GM12878 (cell line): Measurements from ENCODE around the gene PRDM4. TPM values are rescaled to one million over a fixed set of nuclear protein-coding genes. Genes with fewer than 3 reads are reported as not detected.
"Not testable (repeated sequence)": the region's sequence is repeated elsewhere in the genome, so short reads cannot be mapped to it uniquely, and the experiment has no call there.

Source experiments
- ATAC-seq: fragments of 200-7000 bp; cut with Tn5 transposase; 3 replicates; pipeline ENCODE4 v1.9.1; 2020; ENCODE audit warnings: mild to moderate bottlenecking, moderate library complexity
- BruUV-seq: library from RNA; stranded (reverse); fragments of 400-500 nt; replicated peaks from 2 replicates; lab custom pipeline; 2021; lab: Mats Ljungman, UMichigan
- CTCF ChIA-PET: fragments of 300-600 bp; sonication (Branson Sonifier 250); formaldehyde crosslinking; extraction: SDS; loops from one replicate; lab custom pipeline; 2021; ENCODE audit warnings: inconsistent platforms; lab: Yijun Ruan, JAX
- POLR2A ChIA-PET: fragments of 350-600 bp; formaldehyde crosslinking; extraction: SDS; loops from one replicate; lab custom pipeline; 2021; ENCODE audit warnings: inconsistent platforms; lab: Charles Lee
- RAD21 ChIA-PET: fragments of 300-600 bp; sonication (Branson Sonifier 250); formaldehyde crosslinking; loops from one replicate; lab custom pipeline; 2023; ENCODE audit warnings: antibody characterized with exemption; ENCODE audit not compliant: unreplicated experiment; lab: Charles Lee
- SMC1A ChIA-PET: fragments of 300-600 bp; sonication (Branson Sonifier 250); formaldehyde crosslinking; loops from one replicate; lab custom pipeline; 2023; ENCODE audit not compliant: unreplicated experiment, uncharacterized antibody; lab: Charles Lee
- DNase-seq: peaks from one replicate; pipeline ENCODE4 v3.0.0-alpha.2; 2011; ENCODE audit warnings: low read depth, low spot score
- FAIRE-seq: peaks from 3 replicates; lab custom pipeline; 2011; peaks lifted over from hg19 to GRCh38; lab: Jason Lieb, UNC
- H2AFZ ChIP-seq: 2 replicates; pipeline ENCODE4 v1.6.0; 2011; ENCODE audit warnings: low read depth, low read length, control low read depth; ENCODE audit not compliant: control insufficient read depth
- H3K27ac ChIP-seq: 2 replicates; pipeline ENCODE4 v1.5.1; 2011; ENCODE audit warnings: control low read depth; ENCODE audit not compliant: control insufficient read depth, insufficient read depth
- H3K27me3 ChIP-seq, 2 experiments: replicated peaks in 1 of 2; 2 replicates each; pipeline versions ENCODE4 v1.6.0 to v1.6.1; 2011; ENCODE audit warnings: low read length in 1 of 2; ENCODE audit not compliant: control insufficient read depth in 2 of 2, insufficient read depth in 2 of 2
- H3K36me3 ChIP-seq, 2 experiments: 2 replicates each; pipeline ENCODE4 v1.5.1; 2011; ENCODE audit warnings: low read length in 1 of 2; ENCODE audit not compliant: control insufficient read depth in 2 of 2, insufficient read depth in 2 of 2
- H3K4me1 ChIP-seq: 2 replicates; pipeline ENCODE4 v1.6.1; 2011; ENCODE audit warnings: mild to moderate bottlenecking, low read length, moderate library complexity, mixed read lengths; ENCODE audit not compliant: control insufficient read depth, insufficient read depth
- H3K4me2 ChIP-seq: 2 replicates; pipeline ENCODE4 v1.6.0; 2011; ENCODE audit warnings: control low read depth; ENCODE audit not compliant: control insufficient read depth, insufficient read depth
- H3K4me3 ChIP-seq: fragments of 200-600 bp; sonication (generic); 2 replicates; pipeline ENCODE4 v1.5.1; 2016
- H3K79me2 ChIP-seq: 2 replicates; pipeline ENCODE4 v1.6.0; 2011; ENCODE audit warnings: low read length; ENCODE audit not compliant: control insufficient read depth, insufficient read depth
- H3K9ac ChIP-seq: 2 replicates; pipeline ENCODE4 v1.8.0; 2011; ENCODE audit warnings: low read length, control low read depth, mixed read lengths; ENCODE audit not compliant: control insufficient read depth, insufficient read depth
- H3K9me3 ChIP-seq: replicated peaks from 3 replicates; pipeline ENCODE4 v1.5.1; 2011; ENCODE audit warnings: mild to moderate bottlenecking, low read length; ENCODE audit not compliant: control insufficient read depth, insufficient read depth
- H4K20me1 ChIP-seq: 2 replicates; pipeline ENCODE4 v1.6.0; 2011; ENCODE audit not compliant: control insufficient read depth, insufficient read depth
- BACH1 ChIP-seq: fragments of 450-650 bp; IDR thresholded peaks from 2 replicates; pipeline ENCODE4 v1.6.1; 2017; ENCODE audit warnings: mild to moderate bottlenecking, borderline replicate concordance
- ZNF384 ChIP-seq: IDR thresholded peaks from 2 replicates; pipeline ENCODE4 v1.6.1; 2012; ENCODE audit warnings: low read depth, mild to moderate bottlenecking, low read length, improper control_type of control experiment, borderline replicate concordance
- WGBS: methylation state at CpG from one replicate; pipeline ENCODE4 v1.1.6; 2016; ENCODE audit warnings: low lambda C conversion rate; ENCODE audit not compliant: insufficient replicate concordance, insufficient coverage; ENCODE audit errors: missing lambda C conversion rate; 5-methylcytosine and 5-hydroxymethylcytosine counted together
- in situ Hi-C: fragments of 300-500 bp; cut with MboI; formaldehyde crosslinking; loops from 9 replicates; pipeline ENCODE4 v1.14.3; 2018; ENCODE audit warnings: mixed read lengths
- intact Hi-C: fragments of 100-400 bp; cut with micrococcal nuclease; formaldehyde crosslinking; loops from one replicate; pipeline ENCODE4 v1.14.2; 2022; ENCODE audit not compliant: unreplicated experiment
- polyA plus RNA-seq, 11 experiments: library from polyadenylated mRNA; depleted of rRNA in 4 of 11; unstranded in 6 of 11; stranded (reverse) in 5 of 11; fragments of >200 nt; fragmentation: Nextera tagmentation in 4 of 11; fragmentation: Illumina TruSeq in 1 of 11; extraction: Ambion mirVana in 4 of 11; extraction: Trizol in 1 of 11; gene quantifications; 1 replicate in 1 of 11; 2 replicates in 10 of 11; pipeline versions ENCODE4 v1.2.1 to v1.2.3, GENCODE V29; 2011 to 2016; ENCODE audit warnings: inconsistent platforms in 2 of 11, missing spikeins in 2 of 11, low read depth in 1 of 11
- total RNA-seq, 4 experiments: library from RNA; depleted of rRNA in 3 of 4; stranded (reverse); fragments of >200 nt in 3 of 4; fragmentation: Illumina TruSeq in 1 of 4; extraction: Trizol in 1 of 4; gene quantifications; 2 replicates each; pipeline versions ENCODE4 v1.2.1 to v1.2.3, GENCODE V29; 2013 to 2021
- TF ChIP-seq, protein P1 (sequence below), 3 experiments: IDR thresholded peaks in 2 of 3; conservative IDR thresholded peaks in 1 of 3; 2 replicates each; pipeline ENCODE4 v1.5.1; 2011; ENCODE audit warnings: low read depth in 3 of 3, low read length in 3 of 3, mild to moderate bottlenecking in 3 of 3, control low read depth in 2 of 3, moderate library complexity in 2 of 3, inconsistent platforms in 1 of 3, mixed read lengths in 1 of 3; ENCODE audit not compliant: control insufficient read depth in 2 of 3, insufficient read depth in 1 of 3; ENCODE audit errors: extremely low read depth in 1 of 3

PRDM4 gene
- total and polyA plus RNA-seq, 10 of the 15 experiments (the other 5 are each of a cell fraction or from before 2014, with no cell fraction given), result 5.1 to 22.2 (median 15.0) TPM

DNA sequence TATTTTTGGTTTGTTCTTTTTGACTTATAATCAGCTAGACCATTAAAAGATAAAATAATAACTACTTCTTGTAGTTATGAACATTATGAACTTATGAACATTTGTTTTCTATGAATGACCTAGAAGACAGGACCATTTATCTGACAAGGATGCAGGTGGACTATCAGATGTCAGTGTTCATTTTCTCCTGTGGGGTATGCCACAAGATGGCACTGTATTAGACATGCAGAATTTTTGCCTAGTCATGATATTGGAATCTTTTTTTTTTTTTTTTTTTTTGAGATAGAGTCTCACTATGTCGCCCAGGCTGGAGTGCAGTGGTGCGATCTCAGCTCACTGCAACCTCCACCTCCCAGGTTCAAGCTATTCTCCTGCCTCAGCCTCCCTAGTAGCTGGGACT lies 65.2 kb downstream of the PRDM4 start:
- CTCF ChIA-PET, result interaction anchor here (0.8 to 3.1 kb wide), 12 partner anchors 8 to 191 kb away, joined by 3 to 22 read pairs (median 3); partner anchors contain the start of gene PWP1
- H3K79me2 ChIP-seq, ATAC-seq, H3K4me3 ChIP-seq, H3K27ac ChIP-seq, FAIRE-seq, H3K4me1 ChIP-seq, intact Hi-C loops, BruUV-seq, H3K4me2 ChIP-seq, H3K27me3 ChIP-seq, DNase-seq, RAD21 ChIA-PET, H3K9ac ChIP-seq, H4K20me1 ChIP-seq, H2AFZ ChIP-seq: not testable (repeated sequence)
- WGBS, result no CpG with 5 or more reads among the region's 2 CpGs
- Histone ChIP-seq H3K36me3 (peaks cover 9 to 50% of the 10 kb centered on the region in 2 experiments), H3K9me3 (peaks cover 12% of the 10 kb centered on the region)
- POLR2A ChIA-PET, result interaction anchor here (0.7 kb wide), 1 partner anchor 46 kb away, joined by 4 read pairs; no protein-coding TSS in a partner anchor
- TF ChIP-seq BACH1 (0 out of 2 replicates have a peak, but pooled peaks have one; percentile 24), ZNF384 (0 out of 2 replicates have a peak, but pooled peaks have one; percentile 20)
- TF ChIP-seq, protein P1, sequence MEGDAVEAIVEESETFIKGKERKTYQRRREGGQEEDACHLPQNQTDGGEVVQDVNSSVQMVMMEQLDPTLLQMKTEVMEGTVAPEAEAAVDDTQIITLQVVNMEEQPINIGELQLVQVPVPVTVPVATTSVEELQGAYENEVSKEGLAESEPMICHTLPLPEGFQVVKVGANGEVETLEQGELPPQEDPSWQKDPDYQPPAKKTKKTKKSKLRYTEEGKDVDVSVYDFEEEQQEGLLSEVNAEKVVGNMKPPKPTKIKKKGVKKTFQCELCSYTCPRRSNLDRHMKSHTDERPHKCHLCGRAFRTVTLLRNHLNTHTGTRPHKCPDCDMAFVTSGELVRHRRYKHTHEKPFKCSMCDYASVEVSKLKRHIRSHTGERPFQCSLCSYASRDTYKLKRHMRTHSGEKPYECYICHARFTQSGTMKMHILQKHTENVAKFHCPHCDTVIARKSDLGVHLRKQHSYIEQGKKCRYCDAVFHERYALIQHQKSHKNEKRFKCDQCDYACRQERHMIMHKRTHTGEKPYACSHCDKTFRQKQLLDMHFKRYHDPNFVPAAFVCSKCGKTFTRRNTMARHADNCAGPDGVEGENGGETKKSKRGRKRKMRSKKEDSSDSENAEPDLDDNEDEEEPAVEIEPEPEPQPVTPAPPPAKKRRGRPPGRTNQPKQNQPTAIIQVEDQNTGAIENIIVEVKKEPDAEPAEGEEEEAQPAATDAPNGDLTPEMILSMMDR (IDR thresholded peaks at IDR 0.05 in 2 of 3, conservative IDR thresholded peaks at IDR 0.05 in 1 of 3; ENCODE audit: control insufficient read depth in 2 of 3, extremely low read depth in 1 of 3, insufficient read depth in 1 of 3, low read depth in 3 of 3, low read length in 3 of 3), result peak in 2 of 3 experiments; percentile 21 to 22; a peak in 3 of 6 replicates
- SMC1A ChIA-PET, result interaction anchor here (1.2 to 2.1 kb wide), 3 partner anchors 11 to 213 kb away, joined by 3 to 9 read pairs (median 3); no protein-coding TSS in a partner anchor
- in situ Hi-C loops, result loop anchor here (25.0 kb wide), 1 partner anchor 817 kb away; the partner anchor contains the start of gene FICD
